ENCODE data around the gene PLP2. TPM values are rescaled to one million over a fixed set of nuclear protein-coding genes. Genes with fewer than 3 reads are reported as not detected.
"Not testable (repeated sequence)": the region's sequence is repeated elsewhere in the genome, so short reads cannot be mapped to it uniquely, and the experiment has no call there.

PLP2 gene
- total RNA-seq, 2 donors from 2014 or later = 1.9 to 2.0 TPM

GRCh38 chrX:49147936-49148335, 23.8 kb upstream of the PLP2 start:
- WGBS, 2 experiments (ENCODE audit: insufficient coverage in 1 of 2, insufficient read length in 1 of 2) = 83 to 90% methylated on average over 2 to 13 of the region's 13 CpGs
- Mint-ChIP-seq H3K4me3 (no peak overlapping the region), H3K27me3 (ENCODE audit: insufficient read depth) (peaks cover 2% of the 10 kb centered on the region), H3K36me3 (ENCODE audit: low read depth) (peaks cover 3% of the 10 kb centered on the region), H3K4me1 (no peaks in the 10 kb centered on the region), H3K27ac (no peak overlapping the region), H3K9me3 (peaks cover 47% of the 10 kb centered on the region)
- DNase-seq = no peak
- Histone ChIP-seq H3K9me3 (ENCODE audit: control insufficient read depth, low read length) (no peaks in the 10 kb centered on the region), H3K9ac (ENCODE audit: extremely low read depth, low read length, poor library complexity, severe bottlenecking) (no peak overlapping the region), H3K4me3 (ENCODE audit: low read length) (no peak overlapping the region), H3K36me3 (ENCODE audit: control insufficient read depth, insufficient read depth, low read length) (no peaks in the 10 kb centered on the region), H3K27me3 (ENCODE audit: control insufficient read depth, insufficient read depth, low read length, poor library complexity, severe bottlenecking) (no peaks in the 10 kb centered on the region), H3K4me1 (ENCODE audit: control insufficient read depth, insufficient read depth, low read length) (no peaks in the 10 kb centered on the region), H3K27ac (ENCODE audit: low read depth, low read length) (no peak overlapping the region)
- TF ChIP-seq CTCF (conservative IDR thresholded peaks at IDR 0.05) = no peak

DNA sequence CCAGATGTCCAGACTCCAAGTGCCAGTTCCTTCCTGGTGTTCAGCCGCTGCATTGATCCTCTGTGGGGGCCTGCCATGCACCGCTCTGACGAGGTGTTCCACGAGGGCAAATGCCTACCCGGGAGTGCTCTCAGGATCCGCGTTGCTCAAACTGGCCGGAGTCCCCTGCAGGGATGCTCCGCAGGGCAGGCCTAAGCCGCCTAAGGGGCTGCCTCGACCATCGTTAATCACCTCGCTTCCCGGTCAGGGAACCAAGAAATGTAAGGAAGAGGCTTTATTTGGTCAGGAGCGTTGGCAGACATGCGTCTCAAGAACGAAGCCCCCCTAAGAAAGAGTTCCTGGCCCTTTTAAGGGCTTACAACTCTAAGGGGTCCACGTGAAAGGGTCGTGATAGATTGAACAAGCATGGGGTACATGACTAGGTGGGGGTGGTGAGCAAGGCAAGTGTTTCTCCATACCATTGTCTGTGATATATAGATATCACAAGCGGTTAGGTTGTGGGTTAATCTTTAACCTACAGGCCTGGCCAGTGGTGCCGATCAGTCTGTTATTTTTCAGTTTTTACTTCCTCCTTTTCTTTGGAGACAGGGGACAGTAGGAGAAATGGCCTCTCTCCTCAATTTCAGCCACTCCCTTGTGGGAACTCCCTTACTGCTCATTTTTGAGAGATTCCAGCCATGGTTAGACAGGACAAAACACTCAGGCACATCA, 23.2 kb upstream of the PLP2 start:
- WGBS, 2 experiments (ENCODE audit: insufficient coverage in 1 of 2, insufficient read length in 1 of 2) = 92 to 93% methylated on average over 14 to 20 of the region's 21 CpGs
- H3K9ac ChIP-seq (ENCODE audit: extremely low read depth, low read length, poor library complexity, severe bottlenecking); H3K4me1 Mint-ChIP-seq; H3K4me1 ChIP-seq (ENCODE audit: control insufficient read depth, insufficient read depth, low read length); H3K9me3 ChIP-seq (ENCODE audit: control insufficient read depth, low read length); H3K27ac Mint-ChIP-seq; DNase-seq; H3K27me3 Mint-ChIP-seq (ENCODE audit: insufficient read depth); H3K36me3 ChIP-seq (ENCODE audit: control insufficient read depth, insufficient read depth, low read length); H3K27me3 ChIP-seq (ENCODE audit: control insufficient read depth, insufficient read depth, low read length, poor library complexity, severe bottlenecking); H3K4me3 ChIP-seq (ENCODE audit: low read length); H3K36me3 Mint-ChIP-seq (ENCODE audit: low read depth); H3K27ac ChIP-seq (ENCODE audit: low read depth, low read length); H3K4me3 Mint-ChIP-seq: not testable (repeated sequence)
- peaks cover 44% of the 10 kb centered on the region for H3K9me3 Mint-ChIP-seq

- peaks cover 41% of the 10 kb centered on the region for H3K9me3 Mint-ChIP-seq
- not testable (repeated sequence) for H3K36me3 Mint-ChIP-seq (ENCODE audit: low read depth); H3K4me3 ChIP-seq (ENCODE audit: low read length); H3K4me1 ChIP-seq (ENCODE audit: control insufficient read depth, insufficient read depth, low read length); DNase-seq; H3K27ac Mint-ChIP-seq; H3K4me1 Mint-ChIP-seq; H3K36me3 ChIP-seq (ENCODE audit: control insufficient read depth, insufficient read depth, low read length); H3K27me3 Mint-ChIP-seq (ENCODE audit: insufficient read depth); H3K4me3 Mint-ChIP-seq; H3K27me3 ChIP-seq (ENCODE audit: control insufficient read depth, insufficient read depth, low read length, poor library complexity, severe bottlenecking); H3K9me3 ChIP-seq (ENCODE audit: control insufficient read depth, low read length); H3K27ac ChIP-seq (ENCODE audit: low read depth, low read length); H3K9ac ChIP-seq (ENCODE audit: extremely low read depth, low read length, poor library complexity, severe bottlenecking)
- 86 to 98% methylated on average over 7 to 13 of the region's 14 CpGs for WGBS, 2 experiments (ENCODE audit: insufficient coverage in 1 of 2, insufficient read length in 1 of 2)
Measured at GRCh38 chrX:49149291-49149690, 22.4 kb upstream of the PLP2 start.

- no peaks in the 10 kb centered on the region for H3K36me3 ChIP-seq (ENCODE audit: control insufficient read depth, insufficient read depth, low read length)
- H3K9me3 Mint-ChIP-seq = peaks cover 59% of the 10 kb centered on the region
- H3K27me3 ChIP-seq (ENCODE audit: control insufficient read depth, insufficient read depth, low read length, poor library complexity, severe bottlenecking) = no peaks in the 10 kb centered on the region
- H3K9me3 ChIP-seq (ENCODE audit: control insufficient read depth, low read length) = no peaks in the 10 kb centered on the region
- peaks cover 15% of the 10 kb centered on the region for H3K27me3 Mint-ChIP-seq (ENCODE audit: insufficient read depth)
- no peak for TF ChIP-seq CTCF (conservative IDR thresholded peaks at IDR 0.05)
- no peak for DNase-seq
- no peaks in the 10 kb centered on the region for H3K36me3 Mint-ChIP-seq (ENCODE audit: low read depth)
- H3K4me1 Mint-ChIP-seq = no peaks in the 10 kb centered on the region
- H3K4me1 ChIP-seq (ENCODE audit: control insufficient read depth, insufficient read depth, low read length) = no peaks in the 10 kb centered on the region
- no peak overlapping the region for H3K27ac ChIP-seq (ENCODE audit: low read depth, low read length)
- H3K27ac Mint-ChIP-seq = no peak overlapping the region
- no peak overlapping the region for H3K4me3 Mint-ChIP-seq
- H3K4me3 ChIP-seq (ENCODE audit: low read length) = no peak overlapping the region
- H3K9ac ChIP-seq (ENCODE audit: extremely low read depth, low read length, poor library complexity, severe bottlenecking) = no peak overlapping the region
- WGBS, 2 experiments (ENCODE audit: insufficient coverage in 1 of 2, insufficient read length in 1 of 2) = 100% methylated on average over 1 of the region's 1 CpG; no CpG with 5 or more reads in 1 of the 2 experiments
Measured at GRCh38 chrX:49153467-49153866, 18.2 kb upstream of the PLP2 start.

All from endodermal cell (in vitro differentiated cells).